ENCODE measurements around the gene GLT6D1.
"Not testable (repeated sequence)": the region's sequence is repeated elsewhere in the genome, so short reads cannot be mapped to it uniquely, and the experiment has no call there.

GLT6D1 gene

DNA sequence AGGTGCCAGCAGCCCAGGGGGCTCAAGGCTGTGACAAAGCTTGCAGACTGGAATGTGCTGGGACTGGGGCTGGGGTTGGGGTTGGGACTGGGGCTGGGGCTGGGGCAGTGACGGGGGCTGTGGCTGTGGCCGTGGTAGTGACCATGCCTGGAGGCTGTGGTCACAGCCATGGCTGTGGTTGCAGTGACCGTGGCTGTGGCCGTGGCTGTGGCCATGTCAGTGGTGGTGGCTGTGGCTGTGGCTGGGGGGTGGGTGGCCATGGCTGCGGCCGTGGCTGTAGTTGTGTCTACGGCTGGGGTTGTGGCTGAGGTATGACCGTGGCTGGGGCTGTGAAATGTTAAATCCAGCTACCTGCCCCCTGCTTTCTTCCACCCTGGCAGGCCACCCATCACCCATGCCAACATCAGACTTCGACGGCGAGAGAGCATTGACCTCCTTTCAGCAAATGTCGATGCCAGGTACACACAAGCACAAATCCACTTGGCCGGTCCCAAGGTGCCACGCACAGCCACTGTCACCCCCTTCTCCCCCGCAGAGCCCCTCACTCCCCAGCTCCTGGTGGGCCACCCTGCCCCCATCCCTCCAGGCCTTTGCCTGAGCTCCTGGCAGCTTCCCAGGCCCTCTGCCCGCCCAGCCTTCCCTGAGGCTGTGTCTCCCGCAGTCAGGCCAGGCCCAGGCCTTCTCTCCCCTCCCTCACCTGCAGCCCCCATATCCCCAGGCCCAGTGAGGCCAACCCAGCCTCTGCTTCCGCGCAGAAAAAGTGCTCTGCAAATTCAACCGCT is 39.1 kb upstream of the GLT6D1 start:
- H3K4me3 ChIP-seq (ENCODE audit: low read length), result no peak overlapping the region
- TF ChIP-seq, protein P1, sequence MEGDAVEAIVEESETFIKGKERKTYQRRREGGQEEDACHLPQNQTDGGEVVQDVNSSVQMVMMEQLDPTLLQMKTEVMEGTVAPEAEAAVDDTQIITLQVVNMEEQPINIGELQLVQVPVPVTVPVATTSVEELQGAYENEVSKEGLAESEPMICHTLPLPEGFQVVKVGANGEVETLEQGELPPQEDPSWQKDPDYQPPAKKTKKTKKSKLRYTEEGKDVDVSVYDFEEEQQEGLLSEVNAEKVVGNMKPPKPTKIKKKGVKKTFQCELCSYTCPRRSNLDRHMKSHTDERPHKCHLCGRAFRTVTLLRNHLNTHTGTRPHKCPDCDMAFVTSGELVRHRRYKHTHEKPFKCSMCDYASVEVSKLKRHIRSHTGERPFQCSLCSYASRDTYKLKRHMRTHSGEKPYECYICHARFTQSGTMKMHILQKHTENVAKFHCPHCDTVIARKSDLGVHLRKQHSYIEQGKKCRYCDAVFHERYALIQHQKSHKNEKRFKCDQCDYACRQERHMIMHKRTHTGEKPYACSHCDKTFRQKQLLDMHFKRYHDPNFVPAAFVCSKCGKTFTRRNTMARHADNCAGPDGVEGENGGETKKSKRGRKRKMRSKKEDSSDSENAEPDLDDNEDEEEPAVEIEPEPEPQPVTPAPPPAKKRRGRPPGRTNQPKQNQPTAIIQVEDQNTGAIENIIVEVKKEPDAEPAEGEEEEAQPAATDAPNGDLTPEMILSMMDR (conservative IDR thresholded peaks at IDR 0.05; ENCODE audit: low read depth, low read length), result no peak
- DNase-seq (ENCODE audit: low read depth), result no peak

DNA sequence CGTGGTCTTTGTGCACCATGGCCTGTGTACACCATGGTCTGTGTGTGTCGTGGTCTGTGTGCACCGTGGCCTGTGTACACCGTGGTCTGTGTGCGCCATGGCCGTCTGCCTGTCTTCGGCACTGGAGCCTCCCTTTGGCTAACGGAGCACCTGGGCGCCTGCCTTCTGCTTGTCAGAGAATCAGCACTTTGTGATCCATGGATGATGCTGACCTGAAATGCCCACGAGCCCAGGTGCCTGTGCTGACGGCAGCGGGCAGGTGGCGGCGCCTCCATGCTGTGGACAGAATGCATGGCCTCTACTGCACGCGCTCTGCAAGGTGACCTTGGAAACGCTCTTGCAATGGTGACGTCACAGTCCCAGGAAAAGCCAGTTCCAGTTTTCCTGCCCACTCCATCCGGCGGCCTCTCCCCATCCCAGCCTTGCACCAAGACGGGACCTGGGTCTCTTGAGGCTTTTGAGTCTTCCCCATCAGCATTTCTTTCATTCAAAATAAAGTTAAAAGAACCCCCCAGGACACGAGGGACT is 38.4 kb upstream of the GLT6D1 start:
- TF ChIP-seq, protein P1 (conservative IDR thresholded peaks at IDR 0.05; ENCODE audit: low read depth, low read length), result no peak
- no peak overlapping the region for H3K4me3 ChIP-seq (ENCODE audit: low read length)
- DNase-seq (ENCODE audit: low read depth), result no peak

DNA sequence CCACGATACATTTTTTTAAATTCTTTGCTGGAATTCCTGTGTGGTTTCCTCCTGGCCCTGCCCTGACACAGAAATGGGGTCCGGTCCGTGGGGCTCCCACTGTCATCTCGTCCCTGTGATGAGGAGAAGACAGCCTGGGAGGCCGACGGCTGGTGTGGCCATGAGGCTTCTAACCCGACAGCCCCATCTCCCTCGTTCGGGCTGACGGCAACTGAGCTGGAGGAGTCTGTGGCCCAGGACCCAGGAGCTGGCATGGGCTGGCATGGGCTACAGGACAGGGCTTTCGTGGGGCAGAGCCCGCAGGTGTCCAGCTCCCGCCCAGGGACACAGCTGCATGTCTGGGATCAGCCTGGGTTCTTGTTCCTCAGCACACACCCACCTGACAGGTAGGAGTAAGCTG is 37.6 kb upstream of the GLT6D1 start:
- TF ChIP-seq, protein P1 (conservative IDR thresholded peaks at IDR 0.05; ENCODE audit: low read depth, low read length), result no peak
- DNase-seq (ENCODE audit: low read depth), result no peak

DNA sequence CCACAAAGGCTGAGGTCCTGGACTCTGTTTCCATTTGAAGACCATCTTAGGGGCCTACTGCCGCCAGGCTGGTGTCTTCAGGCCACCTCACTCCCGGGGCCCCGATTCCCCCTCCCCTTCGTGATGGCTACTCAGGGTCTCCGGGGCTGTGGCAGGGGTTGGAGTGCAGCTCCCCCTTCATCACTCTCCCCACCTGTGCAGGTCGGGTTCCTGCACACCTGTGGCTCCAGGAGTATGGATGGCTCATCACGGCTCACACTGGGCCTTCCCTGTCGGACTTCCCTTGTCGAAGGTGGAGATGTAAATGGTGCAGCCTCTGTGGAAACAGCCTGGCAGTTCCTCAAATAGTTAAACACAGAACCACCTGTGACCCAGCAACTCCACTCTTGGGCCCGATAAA is 35.6 kb upstream of the GLT6D1 start:
- TF ChIP-seq, protein P1 (conservative IDR thresholded peaks at IDR 0.05; ENCODE audit: low read depth, low read length), result no peak

More for the DNA sequence above, 37.6 kb upstream of the GLT6D1 start:
- H3K4me3 ChIP-seq (ENCODE audit: low read length), result no peak overlapping the region

DNA sequence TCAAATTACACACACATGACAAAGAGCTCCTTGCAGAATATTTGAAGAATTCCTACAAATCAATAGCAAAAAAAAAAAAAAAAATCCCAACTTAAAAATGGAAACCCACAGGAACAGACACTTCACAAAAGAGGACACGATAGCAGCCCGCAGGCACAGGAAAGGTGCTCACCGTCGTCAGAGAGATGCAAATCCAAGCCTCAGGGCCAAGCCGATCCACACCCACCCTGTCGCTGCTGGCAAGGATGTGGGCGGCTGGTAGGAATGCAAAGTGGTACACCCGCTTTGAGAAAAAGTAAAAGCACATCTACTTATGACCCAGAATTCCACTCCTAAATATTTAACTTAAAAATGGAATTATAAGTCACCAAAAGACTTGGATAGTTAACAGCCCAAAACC is 34.6 kb upstream of the GLT6D1 start:
- TF ChIP-seq, protein P1 (conservative IDR thresholded peaks at IDR 0.05; ENCODE audit: low read depth, low read length), result no peak

More for the DNA sequence above, 35.6 kb upstream of the GLT6D1 start:
- no peak overlapping the region for H3K4me3 ChIP-seq (ENCODE audit: low read length)
- DNase-seq (ENCODE audit: low read depth), result no peak

DNA sequence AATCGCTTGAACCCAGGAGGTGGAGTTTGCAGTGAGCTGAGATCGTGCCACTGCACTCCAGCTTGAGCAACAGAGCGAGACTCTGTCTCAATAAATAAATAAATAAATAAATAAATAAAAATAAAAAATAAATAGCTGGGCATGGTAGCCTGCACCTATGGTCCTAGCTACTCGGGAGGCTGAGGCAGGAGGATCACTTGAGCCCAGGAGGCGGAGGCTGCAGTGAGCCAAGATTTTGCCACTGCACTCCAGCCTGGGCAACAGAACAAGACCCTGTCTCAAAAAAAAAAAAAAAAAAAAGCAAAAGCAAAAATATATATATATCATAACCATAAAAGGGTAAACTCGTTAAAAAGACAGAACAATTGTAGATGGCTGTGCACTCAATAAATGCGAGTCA is 33.4 kb upstream of the GLT6D1 start:
- not testable (repeated sequence) for H3K4me3 ChIP-seq (ENCODE audit: low read length); DNase-seq (ENCODE audit: low read depth)

More for the DNA sequence above, 34.6 kb upstream of the GLT6D1 start:
- H3K4me3 ChIP-seq (ENCODE audit: low read length), result no peak overlapping the region
- no peak for DNase-seq (ENCODE audit: low read depth)

DNA sequence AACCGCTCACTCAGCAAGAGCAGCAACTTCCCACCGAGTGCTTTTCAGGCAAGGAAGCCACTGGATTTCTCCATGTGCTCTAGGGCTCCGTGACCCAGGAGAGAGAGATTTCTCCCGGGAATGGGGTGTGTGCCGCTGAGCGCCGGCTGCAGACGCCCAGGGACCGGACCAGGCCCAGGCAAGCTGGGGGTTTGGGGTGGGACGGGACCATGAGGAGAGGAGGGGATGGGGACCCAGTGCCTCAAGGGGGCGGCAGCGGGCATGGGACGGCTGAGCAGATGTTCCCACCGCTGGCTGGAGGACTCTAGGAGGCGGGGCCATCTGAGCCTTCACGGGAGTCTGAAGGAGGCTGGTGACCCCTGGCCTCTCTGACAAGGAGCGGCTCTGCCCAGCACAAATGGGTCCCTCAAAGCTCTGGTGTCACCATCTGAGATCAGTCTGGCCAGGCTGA is 32.3 kb upstream of the GLT6D1 start:
- DNase-seq (ENCODE audit: low read depth), result no peak
- no peak overlapping the region for H3K4me3 ChIP-seq (ENCODE audit: low read length)
- TF ChIP-seq, protein P1 (conservative IDR thresholded peaks at IDR 0.05; ENCODE audit: low read depth, low read length), result no peak

Data from retinal pigment epithelial cell (primary cell).